GM12878 (cell line): ENCODE measurements around the gene ASF1B. TPM values are rescaled to one million over a fixed set of nuclear protein-coding genes. Genes with fewer than 3 reads are reported as not detected.

Source experiments
- ATAC-seq: fragments of 200-7000 bp; cut with Tn5 transposase; 3 replicates; pipeline ENCODE4 v1.9.1; 2020; ENCODE audit warnings: mild to moderate bottlenecking, moderate library complexity
- BruUV-seq: library from RNA; stranded (reverse); fragments of 400-500 nt; replicated peaks from 2 replicates; lab custom pipeline; 2021; lab: Mats Ljungman, UMichigan
- CTCF ChIA-PET: fragments of 300-600 bp; sonication (Branson Sonifier 250); formaldehyde crosslinking; extraction: SDS; loops from one replicate; lab custom pipeline; 2021; ENCODE audit warnings: inconsistent platforms; lab: Yijun Ruan, JAX
- POLR2A ChIA-PET: fragments of 350-600 bp; formaldehyde crosslinking; extraction: SDS; loops from one replicate; lab custom pipeline; 2021; ENCODE audit warnings: inconsistent platforms; lab: Charles Lee
- RAD21 ChIA-PET: fragments of 300-600 bp; sonication (Branson Sonifier 250); formaldehyde crosslinking; loops from one replicate; lab custom pipeline; 2023; ENCODE audit warnings: antibody characterized with exemption; ENCODE audit not compliant: unreplicated experiment; lab: Charles Lee
- SMC1A ChIA-PET: fragments of 300-600 bp; sonication (Branson Sonifier 250); formaldehyde crosslinking; loops from one replicate; lab custom pipeline; 2023; ENCODE audit not compliant: unreplicated experiment, uncharacterized antibody; lab: Charles Lee
- DNase-seq: peaks from one replicate; pipeline ENCODE4 v3.0.0-alpha.2; 2011; ENCODE audit warnings: low read depth, low spot score
- FAIRE-seq: peaks from 3 replicates; lab custom pipeline; 2011; peaks lifted over from hg19 to GRCh38; lab: Jason Lieb, UNC
- H2AFZ ChIP-seq: 2 replicates; pipeline ENCODE4 v1.6.0; 2011; ENCODE audit warnings: low read depth, low read length, control low read depth; ENCODE audit not compliant: control insufficient read depth
- H3K27ac ChIP-seq: 2 replicates; pipeline ENCODE4 v1.5.1; 2011; ENCODE audit warnings: control low read depth; ENCODE audit not compliant: control insufficient read depth, insufficient read depth
- H3K27me3 ChIP-seq, 2 experiments: replicated peaks in 1 of 2; 2 replicates each; pipeline versions ENCODE4 v1.6.0 to v1.6.1; 2011; ENCODE audit warnings: low read length in 1 of 2; ENCODE audit not compliant: control insufficient read depth in 2 of 2, insufficient read depth in 2 of 2
- H3K36me3 ChIP-seq, 2 experiments: 2 replicates each; pipeline ENCODE4 v1.5.1; 2011; ENCODE audit warnings: low read length in 1 of 2; ENCODE audit not compliant: control insufficient read depth in 2 of 2, insufficient read depth in 2 of 2
- H3K4me1 ChIP-seq: 2 replicates; pipeline ENCODE4 v1.6.1; 2011; ENCODE audit warnings: mild to moderate bottlenecking, low read length, moderate library complexity, mixed read lengths; ENCODE audit not compliant: control insufficient read depth, insufficient read depth
- H3K4me2 ChIP-seq: 2 replicates; pipeline ENCODE4 v1.6.0; 2011; ENCODE audit warnings: control low read depth; ENCODE audit not compliant: control insufficient read depth, insufficient read depth
- H3K4me3 ChIP-seq: fragments of 200-600 bp; sonication (generic); 2 replicates; pipeline ENCODE4 v1.5.1; 2016
- H3K79me2 ChIP-seq: 2 replicates; pipeline ENCODE4 v1.6.0; 2011; ENCODE audit warnings: low read length; ENCODE audit not compliant: control insufficient read depth, insufficient read depth
- H3K9ac ChIP-seq: 2 replicates; pipeline ENCODE4 v1.8.0; 2011; ENCODE audit warnings: low read length, control low read depth, mixed read lengths; ENCODE audit not compliant: control insufficient read depth, insufficient read depth
- H3K9me3 ChIP-seq: replicated peaks from 3 replicates; pipeline ENCODE4 v1.5.1; 2011; ENCODE audit warnings: mild to moderate bottlenecking, low read length; ENCODE audit not compliant: control insufficient read depth, insufficient read depth
- H4K20me1 ChIP-seq: 2 replicates; pipeline ENCODE4 v1.6.0; 2011; ENCODE audit not compliant: control insufficient read depth, insufficient read depth
- CTCF ChIP-seq, 3 experiments: IDR thresholded peaks in 2 of 3; conservative IDR thresholded peaks in 1 of 3; 2 replicates each; pipeline ENCODE4 v1.5.1; 2011; ENCODE audit warnings: low read depth in 3 of 3, low read length in 3 of 3, mild to moderate bottlenecking in 3 of 3, control low read depth in 2 of 3, moderate library complexity in 2 of 3, inconsistent platforms in 1 of 3, mixed read lengths in 1 of 3; ENCODE audit not compliant: control insufficient read depth in 2 of 3, insufficient read depth in 1 of 3; ENCODE audit errors: extremely low read depth in 1 of 3
- FOXM1 ChIP-seq: IDR thresholded peaks from 2 replicates; pipeline ENCODE4 v1.6.1; 2012; ENCODE audit warnings: low read depth, mild to moderate bottlenecking, inconsistent platforms, low read length, moderate library complexity
- GATAD2B ChIP-seq: fragments of 450-650 bp; conservative IDR thresholded peaks from 2 replicates; pipeline ENCODE4 v1.6.1; 2017; ENCODE audit warnings: low read depth, mild to moderate bottlenecking, moderate library complexity
- KAT2A ChIP-seq: conservative IDR thresholded peaks from 2 replicates; pipeline ENCODE4 v1.6.1; 2011; ENCODE audit warnings: low read depth, low read length; ENCODE audit not compliant: control insufficient read depth
- MTA2 ChIP-seq: fragments of 450-650 bp; IDR thresholded peaks from 2 replicates; pipeline ENCODE4 v1.6.1; 2016; ENCODE audit warnings: low read depth, mild to moderate bottlenecking, moderate library complexity
- NR2C2 ChIP-seq: IDR thresholded peaks from 2 replicates; pipeline ENCODE4 v1.6.1; 2011; ENCODE audit warnings: borderline replicate concordance, low read depth; ENCODE audit not compliant: control insufficient read depth, insufficient read length
- RFX5 ChIP-seq: IDR thresholded peaks from 2 replicates; pipeline ENCODE4 v1.6.1; 2011; ENCODE audit warnings: low read depth, low read length, improper control_type of control experiment
- SMAD1 ChIP-seq: fragments of 450-650 bp; IDR thresholded peaks from 2 replicates; pipeline ENCODE4 v1.6.1; 2018; ENCODE audit warnings: mild to moderate bottlenecking, low read depth; ENCODE audit not compliant: partially characterized antibody
- SMAD5 ChIP-seq: IDR thresholded peaks from 2 replicates; pipeline ENCODE4 v1.6.1; 2016; ENCODE audit warnings: antibody characterized with exemption, low read depth
- SREBF1 ChIP-seq: IDR thresholded peaks from 2 replicates; pipeline ENCODE4 v1.6.1; 2012; ENCODE audit warnings: mild to moderate bottlenecking, low read length
- TBL1XR1 ChIP-seq: IDR thresholded peaks from 2 replicates; pipeline ENCODE4 v1.6.1; 2012; ENCODE audit warnings: low read depth, low read length, improper control_type of control experiment
- YBX1 ChIP-seq: fragments of 450-650 bp; IDR thresholded peaks from 2 replicates; pipeline ENCODE4 v1.6.1; 2016; ENCODE audit warnings: antibody characterized with exemption
- ZNF274 ChIP-seq: IDR thresholded peaks from one replicate; pipeline ENCODE4 v1.8.0; 2011; ENCODE audit not compliant: insufficient read length, insufficient read depth
- ZNF687 ChIP-seq: fragments of 450-650 bp; IDR thresholded peaks from 2 replicates; pipeline ENCODE4 v1.6.1; 2017; ENCODE audit warnings: mild to moderate bottlenecking, moderate library complexity
- WGBS: methylation state at CpG from one replicate; pipeline ENCODE4 v1.1.6; 2016; ENCODE audit warnings: low lambda C conversion rate; ENCODE audit not compliant: insufficient replicate concordance, insufficient coverage; ENCODE audit errors: missing lambda C conversion rate; 5-methylcytosine and 5-hydroxymethylcytosine counted together
- in situ Hi-C: fragments of 300-500 bp; cut with MboI; formaldehyde crosslinking; loops from 9 replicates; pipeline ENCODE4 v1.14.3; 2018; ENCODE audit warnings: mixed read lengths
- intact Hi-C: fragments of 100-400 bp; cut with micrococcal nuclease; formaldehyde crosslinking; loops from one replicate; pipeline ENCODE4 v1.14.2; 2022; ENCODE audit not compliant: unreplicated experiment
- polyA plus RNA-seq, 11 experiments: library from polyadenylated mRNA; depleted of rRNA in 4 of 11; unstranded in 6 of 11; stranded (reverse) in 5 of 11; fragments of >200 nt; fragmentation: Nextera tagmentation in 4 of 11; fragmentation: Illumina TruSeq in 1 of 11; extraction: Ambion mirVana in 4 of 11; extraction: Trizol in 1 of 11; gene quantifications; 1 replicate in 1 of 11; 2 replicates in 10 of 11; pipeline versions ENCODE4 v1.2.1 to v1.2.3, GENCODE V29; 2011 to 2016; ENCODE audit warnings: inconsistent platforms in 2 of 11, missing spikeins in 2 of 11, low read depth in 1 of 11
- total RNA-seq, 4 experiments: library from RNA; depleted of rRNA in 3 of 4; stranded (reverse); fragments of >200 nt in 3 of 4; fragmentation: Illumina TruSeq in 1 of 4; extraction: Trizol in 1 of 4; gene quantifications; 2 replicates each; pipeline versions ENCODE4 v1.2.1 to v1.2.3, GENCODE V29; 2013 to 2021
- TF ChIP-seq, protein P1 (sequence below): fragments of 450-650 bp; IDR thresholded peaks from 2 replicates; pipeline ENCODE4 v1.6.1; 2017; ENCODE audit warnings: borderline replicate concordance
- TF ChIP-seq, protein P2 (sequence below): IDR thresholded peaks from 2 replicates; pipeline ENCODE4 v1.6.1; 2012; ENCODE audit warnings: low read depth, low read length, improper control_type of control experiment

ASF1B gene
- total and polyA plus RNA-seq, 10 of the 15 experiments (the other 5 are each of a cell fraction or from before 2014, with no cell fraction given) = 10.4 to 217 (median 90.2) TPM

GRCh38 chr19:14141041-14141440, 4.7 kb upstream of the ASF1B start:
- H4K20me1 ChIP-seq = no peaks in the 10 kb centered on the region
- no peak for TF ChIP-seq FOXM1
- no peak for TF ChIP-seq TBL1XR1
- TF ChIP-seq SMAD1 = no peak
- TF ChIP-seq SREBF1 = no peak
- TF ChIP-seq CTCF (IDR thresholded peaks at IDR 0.05 in 2 of 3, conservative IDR thresholded peaks at IDR 0.05 in 1 of 3; ENCODE audit: control insufficient read depth in 2 of 3, extremely low read depth in 1 of 3, insufficient read depth in 1 of 3, low read depth in 3 of 3, low read length in 3 of 3) = no peak
- TF ChIP-seq GATAD2B = no peak
- TF ChIP-seq ZNF274 = no peak
- no peak for TF ChIP-seq NR2C2
- TF ChIP-seq ZNF687 = no peak
- TF ChIP-seq MTA2 = no peak
- TF ChIP-seq, protein P1, sequence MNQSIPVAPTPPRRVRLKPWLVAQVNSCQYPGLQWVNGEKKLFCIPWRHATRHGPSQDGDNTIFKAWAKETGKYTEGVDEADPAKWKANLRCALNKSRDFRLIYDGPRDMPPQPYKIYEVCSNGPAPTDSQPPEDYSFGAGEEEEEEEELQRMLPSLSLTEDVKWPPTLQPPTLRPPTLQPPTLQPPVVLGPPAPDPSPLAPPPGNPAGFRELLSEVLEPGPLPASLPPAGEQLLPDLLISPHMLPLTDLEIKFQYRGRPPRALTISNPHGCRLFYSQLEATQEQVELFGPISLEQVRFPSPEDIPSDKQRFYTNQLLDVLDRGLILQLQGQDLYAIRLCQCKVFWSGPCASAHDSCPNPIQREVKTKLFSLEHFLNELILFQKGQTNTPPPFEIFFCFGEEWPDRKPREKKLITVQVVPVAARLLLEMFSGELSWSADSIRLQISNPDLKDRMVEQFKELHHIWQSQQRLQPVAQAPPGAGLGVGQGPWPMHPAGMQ = no peak
- no peak for TF ChIP-seq SMAD5
- no peak for TF ChIP-seq YBX1
- TF ChIP-seq RFX5 = no peak
- TF ChIP-seq, protein P2, sequence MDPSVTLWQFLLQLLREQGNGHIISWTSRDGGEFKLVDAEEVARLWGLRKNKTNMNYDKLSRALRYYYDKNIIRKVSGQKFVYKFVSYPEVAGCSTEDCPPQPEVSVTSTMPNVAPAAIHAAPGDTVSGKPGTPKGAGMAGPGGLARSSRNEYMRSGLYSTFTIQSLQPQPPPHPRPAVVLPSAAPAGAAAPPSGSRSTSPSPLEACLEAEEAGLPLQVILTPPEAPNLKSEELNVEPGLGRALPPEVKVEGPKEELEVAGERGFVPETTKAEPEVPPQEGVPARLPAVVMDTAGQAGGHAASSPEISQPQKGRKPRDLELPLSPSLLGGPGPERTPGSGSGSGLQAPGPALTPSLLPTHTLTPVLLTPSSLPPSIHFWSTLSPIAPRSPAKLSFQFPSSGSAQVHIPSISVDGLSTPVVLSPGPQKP = no peak
- no peak for TF ChIP-seq KAT2A
- no peak overlapping the region for H3K4me3 ChIP-seq
- H3K27me3 ChIP-seq = no peaks in the 10 kb centered on the region
- ATAC-seq (no peak), DNase-seq (no peak), FAIRE-seq (no peak)
- RAD21 ChIA-PET = no interaction called here
- intact Hi-C loops (no loop called here), in situ Hi-C loops (no loop called here)
- H3K9ac ChIP-seq = no peak overlapping the region
- CTCF ChIA-PET = interaction anchor here (1.0 to 1.9 kb wide), 5 partner anchors 22 to 340 kb away, joined by 3 to 5 read pairs (median 4); no protein-coding TSS in a partner anchor
- POLR2A ChIA-PET = no interaction called here
- SMC1A ChIA-PET = interaction anchor here (0.9 to 1.7 kb wide), 3 partner anchors 10 to 207 kb away, joined by 3 read pairs; no protein-coding TSS in a partner anchor
- BruUV-seq = no TSS peak
- H3K9me3 ChIP-seq = no peaks in the 10 kb centered on the region
- no peak overlapping the region for H3K27ac ChIP-seq
- WGBS = 99% methylated on average over 8 of the region's 8 CpGs
- H2AFZ ChIP-seq = no peak overlapping the region
- peaks cover 9% of the 10 kb centered on the region for H3K79me2 ChIP-seq
- no peaks in the 10 kb centered on the region for H3K36me3 ChIP-seq
- no peaks in the 10 kb centered on the region for H3K4me1 ChIP-seq
- no peak overlapping the region for H3K4me2 ChIP-seq
